ENCODE measurements around the gene SLC38A1.

- TF ChIP-seq, protein P1, sequence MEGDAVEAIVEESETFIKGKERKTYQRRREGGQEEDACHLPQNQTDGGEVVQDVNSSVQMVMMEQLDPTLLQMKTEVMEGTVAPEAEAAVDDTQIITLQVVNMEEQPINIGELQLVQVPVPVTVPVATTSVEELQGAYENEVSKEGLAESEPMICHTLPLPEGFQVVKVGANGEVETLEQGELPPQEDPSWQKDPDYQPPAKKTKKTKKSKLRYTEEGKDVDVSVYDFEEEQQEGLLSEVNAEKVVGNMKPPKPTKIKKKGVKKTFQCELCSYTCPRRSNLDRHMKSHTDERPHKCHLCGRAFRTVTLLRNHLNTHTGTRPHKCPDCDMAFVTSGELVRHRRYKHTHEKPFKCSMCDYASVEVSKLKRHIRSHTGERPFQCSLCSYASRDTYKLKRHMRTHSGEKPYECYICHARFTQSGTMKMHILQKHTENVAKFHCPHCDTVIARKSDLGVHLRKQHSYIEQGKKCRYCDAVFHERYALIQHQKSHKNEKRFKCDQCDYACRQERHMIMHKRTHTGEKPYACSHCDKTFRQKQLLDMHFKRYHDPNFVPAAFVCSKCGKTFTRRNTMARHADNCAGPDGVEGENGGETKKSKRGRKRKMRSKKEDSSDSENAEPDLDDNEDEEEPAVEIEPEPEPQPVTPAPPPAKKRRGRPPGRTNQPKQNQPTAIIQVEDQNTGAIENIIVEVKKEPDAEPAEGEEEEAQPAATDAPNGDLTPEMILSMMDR (IDR thresholded peaks at IDR 0.05), result no peak
- TF ChIP-seq CHD4 (IDR thresholded peaks at IDR 0.05; ENCODE audit: borderline replicate concordance), result no peak
- TF ChIP-seq PBX3 (IDR thresholded peaks at IDR 0.05), result no peak
- no peak for TF ChIP-seq JUNB (IDR thresholded peaks at IDR 0.05)
Observed at GRCh38 chr12:46300910-46301309, 32.1 kb upstream of the SLC38A1 start.
